PC-9 (cell line): ENCODE results near the gene CCL3.

Experiments used
- EZH2 ChIP-seq: fragments of 200-600 bp; sonication (generic); IDR thresholded peaks from 2 replicates; pipeline ENCODE4 v1.8.0; 2017; ENCODE audit warnings: antibody characterized with exemption, low read depth
- TF ChIP-seq, protein P1 (sequence below): fragments of 200-600 bp; sonication (generic); conservative IDR thresholded peaks from 2 replicates; pipeline ENCODE4 v1.6.1; 2017; ENCODE audit warnings: mixed run types, antibody characterized with exemption, mild to moderate bottlenecking, moderate library complexity

DNA sequence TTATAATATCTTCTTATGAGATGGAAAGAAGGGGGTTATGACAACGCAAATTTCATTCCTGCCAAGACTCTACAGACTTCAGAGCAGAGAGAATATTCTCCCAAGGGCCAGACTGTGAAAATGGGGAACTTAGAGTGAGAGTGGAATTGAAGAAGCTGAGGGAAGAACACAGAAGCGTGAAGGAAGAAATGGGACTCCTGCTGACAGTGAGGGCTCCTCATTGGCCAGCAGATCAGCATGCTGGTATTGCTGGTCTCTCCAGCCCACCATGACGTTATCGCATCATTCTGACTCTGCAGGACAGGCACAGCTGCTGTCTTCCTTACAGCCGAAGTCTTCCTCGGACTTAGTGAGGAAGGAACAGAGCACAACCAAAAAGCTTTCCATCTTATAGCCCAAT, 38.0 kb upstream of the CCL3 start:
- TF ChIP-seq, protein P1, sequence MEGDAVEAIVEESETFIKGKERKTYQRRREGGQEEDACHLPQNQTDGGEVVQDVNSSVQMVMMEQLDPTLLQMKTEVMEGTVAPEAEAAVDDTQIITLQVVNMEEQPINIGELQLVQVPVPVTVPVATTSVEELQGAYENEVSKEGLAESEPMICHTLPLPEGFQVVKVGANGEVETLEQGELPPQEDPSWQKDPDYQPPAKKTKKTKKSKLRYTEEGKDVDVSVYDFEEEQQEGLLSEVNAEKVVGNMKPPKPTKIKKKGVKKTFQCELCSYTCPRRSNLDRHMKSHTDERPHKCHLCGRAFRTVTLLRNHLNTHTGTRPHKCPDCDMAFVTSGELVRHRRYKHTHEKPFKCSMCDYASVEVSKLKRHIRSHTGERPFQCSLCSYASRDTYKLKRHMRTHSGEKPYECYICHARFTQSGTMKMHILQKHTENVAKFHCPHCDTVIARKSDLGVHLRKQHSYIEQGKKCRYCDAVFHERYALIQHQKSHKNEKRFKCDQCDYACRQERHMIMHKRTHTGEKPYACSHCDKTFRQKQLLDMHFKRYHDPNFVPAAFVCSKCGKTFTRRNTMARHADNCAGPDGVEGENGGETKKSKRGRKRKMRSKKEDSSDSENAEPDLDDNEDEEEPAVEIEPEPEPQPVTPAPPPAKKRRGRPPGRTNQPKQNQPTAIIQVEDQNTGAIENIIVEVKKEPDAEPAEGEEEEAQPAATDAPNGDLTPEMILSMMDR = no peak
- no peak for TF ChIP-seq EZH2
